ENCODE measurements around the gene CHD6. TPM values are rescaled to one million over a fixed set of nuclear protein-coding genes. Genes with fewer than 3 reads are reported as not detected.

The CHD6 gene
- total RNA-seq, 1 experiment from 2014 or later = 26.6 TPM

- no peak overlapping the region for H3K4me2 ChIP-seq (ENCODE audit: low read length)
- BruUV-seq (replicated peaks) = no TSS peak
- H3K9me3 ChIP-seq (ENCODE audit: control insufficient read depth in 1 of 2, insufficient read depth in 1 of 2, low read depth in 1 of 2, low read length in 2 of 2) = no peaks in the 10 kb centered on the region
These were observed 3.8 kb upstream of the CHD6 start for GRCh38 chr20:41621971-41622370.

More at GRCh38 chr20:41621971-41622370, 3.8 kb upstream of the CHD6 start:
- H3K36me3 ChIP-seq (ENCODE audit: control insufficient read depth in 1 of 2, insufficient read depth in 2 of 2, low read length in 2 of 2) = no peaks in the 10 kb centered on the region
- ATAC-seq (no peak), DNase-seq (ENCODE audit: low read depth, low spot score) (no peak)
- RAD21 ChIA-PET (ENCODE audit: low non-redundant PET in 1 of 2, low total read pairs in 2 of 2, uncharacterized antibody in 2 of 2, unreplicated experiment in 2 of 2) = no interaction called here
- peaks cover 2 to 8% of the 10 kb centered on the region in 2 experiments; a peak in 3 of 4 replicates for H3K4me1 ChIP-seq (ENCODE audit: control insufficient read depth in 1 of 2, insufficient read depth in 2 of 2, low read length in 2 of 2)
- TF ChIP-seq EZH2 (IDR thresholded peaks at IDR 0.05) (no peak), TCF7L2 (IDR thresholded peaks at IDR 0.05; ENCODE audit: borderline replicate concordance, extremely low read depth, insufficient read depth, insufficient read length) (no peak), YY1 (IDR thresholded peaks at IDR 0.05; ENCODE audit: extremely low read depth, insufficient replicate concordance, low read depth, low read length) (no peak), REST (IDR thresholded peaks at IDR 0.05; ENCODE audit: low read depth) (no peak), ATF3 (IDR thresholded peaks at IDR 0.05) (no peak), ELF1 (IDR thresholded peaks at IDR 0.05; ENCODE audit: borderline replicate concordance, low read depth) (no peak), CBX3 (IDR thresholded peaks at IDR 0.05; ENCODE audit: low read depth) (no peak), EGR1 (IDR thresholded peaks at IDR 0.05; ENCODE audit: low read depth) (no peak), ZFX (IDR thresholded peaks at IDR 0.05) (no peak), CEBPB (IDR thresholded peaks at IDR 0.05; ENCODE audit: low read depth) (no peak), RAD21 (IDR thresholded peaks at IDR 0.05; ENCODE audit: low read depth) (no peak), POLR2AphosphoS5 (IDR thresholded peaks at IDR 0.05; ENCODE audit: low read depth, low read length) (no peak), JUND (IDR thresholded peaks at IDR 0.05) (no peak)
- TF ChIP-seq, protein P1, sequence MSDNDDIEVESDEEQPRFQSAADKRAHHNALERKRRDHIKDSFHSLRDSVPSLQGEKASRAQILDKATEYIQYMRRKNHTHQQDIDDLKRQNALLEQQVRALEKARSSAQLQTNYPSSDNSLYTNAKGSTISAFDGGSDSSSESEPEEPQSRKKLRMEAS (IDR thresholded peaks at IDR 0.05) = no peak
- TF ChIP-seq, protein P2, sequence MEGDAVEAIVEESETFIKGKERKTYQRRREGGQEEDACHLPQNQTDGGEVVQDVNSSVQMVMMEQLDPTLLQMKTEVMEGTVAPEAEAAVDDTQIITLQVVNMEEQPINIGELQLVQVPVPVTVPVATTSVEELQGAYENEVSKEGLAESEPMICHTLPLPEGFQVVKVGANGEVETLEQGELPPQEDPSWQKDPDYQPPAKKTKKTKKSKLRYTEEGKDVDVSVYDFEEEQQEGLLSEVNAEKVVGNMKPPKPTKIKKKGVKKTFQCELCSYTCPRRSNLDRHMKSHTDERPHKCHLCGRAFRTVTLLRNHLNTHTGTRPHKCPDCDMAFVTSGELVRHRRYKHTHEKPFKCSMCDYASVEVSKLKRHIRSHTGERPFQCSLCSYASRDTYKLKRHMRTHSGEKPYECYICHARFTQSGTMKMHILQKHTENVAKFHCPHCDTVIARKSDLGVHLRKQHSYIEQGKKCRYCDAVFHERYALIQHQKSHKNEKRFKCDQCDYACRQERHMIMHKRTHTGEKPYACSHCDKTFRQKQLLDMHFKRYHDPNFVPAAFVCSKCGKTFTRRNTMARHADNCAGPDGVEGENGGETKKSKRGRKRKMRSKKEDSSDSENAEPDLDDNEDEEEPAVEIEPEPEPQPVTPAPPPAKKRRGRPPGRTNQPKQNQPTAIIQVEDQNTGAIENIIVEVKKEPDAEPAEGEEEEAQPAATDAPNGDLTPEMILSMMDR (IDR thresholded peaks at IDR 0.05 in 2 of 3, conservative IDR thresholded peaks at IDR 0.05 in 1 of 3; ENCODE audit: borderline replicate concordance in 1 of 3, insufficient read depth in 1 of 3, low read depth in 2 of 3, low read length in 2 of 3) = no peak
- no peak overlapping the region for H2AFZ ChIP-seq (ENCODE audit: low read depth, low read length, poor library complexity, severe bottlenecking)
- no peaks in the 10 kb centered on the region for H3K27me3 ChIP-seq (ENCODE audit: insufficient read depth, low read length)
- no peaks in the 10 kb centered on the region for H3K9me2 ChIP-seq (ENCODE audit: insufficient read depth)
- POLR2A ChIA-PET = no interaction called here
- peaks cover 5% of the 10 kb centered on the region for H3K79me2 ChIP-seq (ENCODE audit: insufficient read depth, low read length)
- CTCF ChIA-PET = no interaction called here
- intact Hi-C loops (cut with micrococcal nuclease) = no loop called here
- no peak overlapping the region for H3K9ac ChIP-seq (ENCODE audit: low read length)
- no peaks in the 10 kb centered on the region for H4K20me1 ChIP-seq (ENCODE audit: insufficient read depth)
- no peak overlapping the region for H3K4me3 ChIP-seq (replicated peaks in 1 of 2; ENCODE audit: low read depth in 1 of 2, low read length in 2 of 2)
- no peak overlapping the region for H3K27ac ChIP-seq (ENCODE audit: low read depth, low read length)

Measured in HCT116 (cell line).